Keratinocyte (primary cell): Measurements from ENCODE around the gene REPS1. TPM values are rescaled to one million over a fixed set of nuclear protein-coding genes. Genes with fewer than 3 reads are reported as not detected.
A peak's percentile ranks its signal among the peaks of the same experiment; 100 is the strongest.

Experiments used
- DNase-seq: peaks from one replicate; pipeline ENCODE4 v3.0.0-alpha.2; 2011; ENCODE audit warnings: low read depth, missing footprints, low spot score
- FAIRE-seq: peaks from 2 replicates; lab custom pipeline; 2011; peaks lifted over from hg19 to GRCh38; lab: Jason Lieb, UNC
- H2AFZ ChIP-seq: 2 replicates; pipeline ENCODE4 v1.6.0; 2012; ENCODE audit warnings: low read length, control low read depth, inconsistent platforms; ENCODE audit not compliant: control insufficient read depth
- H3K27ac ChIP-seq: 2 replicates; pipeline ENCODE4 v1.5.1; 2011; ENCODE audit warnings: low read length; ENCODE audit not compliant: control insufficient read depth, insufficient read depth
- H3K27me3 ChIP-seq: 3 replicates; pipeline ENCODE4 v1.6.0; 2011; ENCODE audit warnings: low read length; ENCODE audit not compliant: control insufficient read depth, insufficient read depth; ENCODE audit errors: extremely low read depth
- H3K36me3 ChIP-seq, 2 experiments: 2 replicates in 1 of 2; 3 replicates in 1 of 2; pipeline ENCODE4 v1.5.1; 2011; ENCODE audit warnings: low read length in 2 of 2, mild to moderate bottlenecking in 1 of 2; ENCODE audit not compliant: control insufficient read depth in 2 of 2, insufficient read depth in 2 of 2; ENCODE audit errors: extremely low read depth in 1 of 2
- H3K4me1 ChIP-seq: 3 replicates; pipeline ENCODE4 v1.5.1; 2011; ENCODE audit warnings: low read length; ENCODE audit not compliant: control insufficient read depth, insufficient read depth; ENCODE audit errors: extremely low read depth
- H3K4me2 ChIP-seq: 3 replicates; pipeline ENCODE4 v1.6.0; 2011; ENCODE audit warnings: low read depth, low read length; ENCODE audit not compliant: control insufficient read depth, insufficient read depth; ENCODE audit errors: extremely low read depth
- H3K4me3 ChIP-seq, 3 experiments: fragments of 200-600 bp in 1 of 3; sonication (generic) in 1 of 3; 2 replicates in 2 of 3; 3 replicates in 1 of 3; pipeline ENCODE4 v1.5.1; 2011 to 2016; ENCODE audit warnings: low read length in 3 of 3, mild to moderate bottlenecking in 3 of 3, control low read depth in 2 of 3, inconsistent platforms in 1 of 3, low read depth in 1 of 3, mixed read lengths in 1 of 3, mixed run types in 1 of 3, moderate library complexity in 1 of 3; ENCODE audit not compliant: control insufficient read depth in 2 of 3, insufficient read depth in 2 of 3; ENCODE audit errors: extremely low read depth in 1 of 3
- H3K79me2 ChIP-seq: 2 replicates; pipeline ENCODE4 v1.6.0; 2012; ENCODE audit warnings: low read length; ENCODE audit not compliant: control insufficient read depth, insufficient read depth
- H3K9ac ChIP-seq: 3 replicates; pipeline ENCODE4 v1.6.0; 2011; ENCODE audit warnings: low read length; ENCODE audit not compliant: control insufficient read depth, insufficient read depth; ENCODE audit errors: extremely low read depth
- H3K9me1 ChIP-seq: 3 replicates; pipeline ENCODE4 v1.6.0; 2011; ENCODE audit warnings: low read length; ENCODE audit not compliant: control insufficient read depth, insufficient read depth; ENCODE audit errors: extremely low read depth
- H3K9me3 ChIP-seq: 2 replicates; pipeline ENCODE4 v1.5.1; 2012; ENCODE audit warnings: low read depth, low read length; ENCODE audit not compliant: control insufficient read depth
- H4K20me1 ChIP-seq: 3 replicates; pipeline ENCODE4 v1.6.0; 2011; ENCODE audit warnings: low read length; ENCODE audit not compliant: control insufficient read depth, insufficient read depth; ENCODE audit errors: extremely low read depth
- CTCF ChIP-seq, 3 experiments: IDR thresholded peaks in 1 of 3; conservative IDR thresholded peaks in 1 of 3; optimal IDR thresholded peaks in 1 of 3; 2 replicates in 2 of 3; 3 replicates in 1 of 3; pipeline versions ENCODE3 to v1.5.1; 2011; ENCODE audit warnings: low read length in 3 of 3, mild to moderate bottlenecking in 3 of 3, moderate library complexity in 2 of 3, control low read depth in 1 of 3, inconsistent platforms in 1 of 3; ENCODE audit not compliant: insufficient read depth in 2 of 3; ENCODE audit errors: extremely low read depth in 1 of 3
- EZH2 ChIP-seq: IDR thresholded peaks from one replicate; pipeline ENCODE4 v1.6.1; 2012; ENCODE audit warnings: inconsistent platforms, mild to moderate bottlenecking, low read length, moderate library complexity
- dilution Hi-C: fragments of 300-500 bp; cut with MboI; formaldehyde crosslinking; loops from one replicate; pipeline ENCODE4 v1.7.0; 2020; ENCODE audit warnings: low sequenced_read_pairs; ENCODE audit not compliant: extremely low pct_ligation_motif_present
- polyA plus RNA-seq, 5 experiments: library from polyadenylated mRNA; depleted of rRNA in 3 of 5; stranded (reverse) in 3 of 5; stranded (forward) in 1 of 5; unstranded in 1 of 5; fragments of >200 nt; gene quantifications; 1 replicate in 1 of 5; 2 replicates in 3 of 5; 3 replicates in 1 of 5; pipeline versions ENCODE4 v1.2.1 to v1.2.3, GENCODE V29; 2011 to 2012; ENCODE audit warnings: missing spikeins in 2 of 5, low read depth in 1 of 5, low replicate concordance in 1 of 5

Gene REPS1
- polyA plus RNA-seq, 1 donor (not counting 4 experiments of a cell fraction or from before 2014, with no cell fraction given) = 61.3 TPM

- no peak for FAIRE-seq
- DNase-seq = no peak
Observed at GRCh38 chr6:138955262-138955661, 32.8 kb downstream of the REPS1 start.

GRCh38 chr6:138953451-138953850 is 34.6 kb downstream of the REPS1 start:
- dilution Hi-C loops = no loop called here
- no peak for DNase-seq

More at GRCh38 chr6:138955262-138955661, 32.8 kb downstream of the REPS1 start:
- Histone ChIP-seq H3K4me3 (no peak overlapping the region), H3K9me1 (no peaks in the 10 kb centered on the region), H3K4me1 (peaks cover 36% of the 10 kb centered on the region), H4K20me1 (no peaks in the 10 kb centered on the region), H3K9ac (no peak overlapping the region), H3K27ac (no peak overlapping the region), H2AFZ (no peak overlapping the region), H3K27me3 (no peaks in the 10 kb centered on the region), H3K9me3 (no peaks in the 10 kb centered on the region), H3K79me2 (peaks cover 90% of the 10 kb centered on the region), H3K36me3 (no peaks in the 10 kb centered on the region), H3K4me2 (no peak overlapping the region)
- TF ChIP-seq CTCF (optimal IDR thresholded peaks at IDR 0.05 in 1 of 3, IDR thresholded peaks at IDR 0.05 in 1 of 3, conservative IDR thresholded peaks at IDR 0.05 in 1 of 3; ENCODE audit: extremely low read depth in 1 of 3, insufficient read depth in 2 of 3, low read length in 3 of 3) = no peak
- no peak for TF ChIP-seq EZH2
- dilution Hi-C loops = no loop called here

More at GRCh38 chr6:138953451-138953850, 34.6 kb downstream of the REPS1 start:
- H2AFZ ChIP-seq = no peak overlapping the region
- TF ChIP-seq EZH2 (no peak), CTCF (optimal IDR thresholded peaks at IDR 0.05 in 1 of 3, IDR thresholded peaks at IDR 0.05 in 1 of 3, conservative IDR thresholded peaks at IDR 0.05 in 1 of 3; ENCODE audit: extremely low read depth in 1 of 3, insufficient read depth in 2 of 3, low read length in 3 of 3) (no peak)
- H4K20me1 ChIP-seq = no peaks in the 10 kb centered on the region
- H3K9ac ChIP-seq = no peak overlapping the region
- H3K27ac ChIP-seq = peak overlapping the region; percentile 64
- peak overlapping the region; percentile 64 for H3K4me2 ChIP-seq
- no peaks in the 10 kb centered on the region for H3K36me3 ChIP-seq
- H3K27me3 ChIP-seq = no peaks in the 10 kb centered on the region
- H3K4me1 ChIP-seq = peaks cover 27% of the 10 kb centered on the region
- no peaks in the 10 kb centered on the region for H3K9me3 ChIP-seq
- FAIRE-seq = peak; percentile 17
- no peaks in the 10 kb centered on the region for H3K9me1 ChIP-seq
- H3K79me2 ChIP-seq = peaks cover 94% of the 10 kb centered on the region
- no peak overlapping the region for H3K4me3 ChIP-seq
